Gastroesophageal sphincter (tissue), 3 donors: ENCODE results near the gene ITGA11.

ENCODE experiments used
- CTCF ChIP-seq, 4 experiments: fragments of 200-600 bp in 2 of 4; fragments of 450-650 bp in 2 of 4; sonication (generic) in 1 of 4; IDR thresholded peaks; one replicate each; pipeline ENCODE4 v1.5.1; 2017 to 2019; ENCODE audit warnings: antibody characterized with exemption in 4 of 4, mild to moderate bottlenecking in 2 of 4, moderate library complexity in 2 of 4
- POLR2A ChIP-seq, 2 donors: fragments of 450-650 bp; IDR thresholded peaks; one replicate each; pipeline ENCODE4 v1.6.1; 2017; ENCODE audit warnings: antibody characterized with exemption in 2 of 2, mild to moderate bottlenecking in 2 of 2, moderate library complexity in 1 of 2

DNA sequence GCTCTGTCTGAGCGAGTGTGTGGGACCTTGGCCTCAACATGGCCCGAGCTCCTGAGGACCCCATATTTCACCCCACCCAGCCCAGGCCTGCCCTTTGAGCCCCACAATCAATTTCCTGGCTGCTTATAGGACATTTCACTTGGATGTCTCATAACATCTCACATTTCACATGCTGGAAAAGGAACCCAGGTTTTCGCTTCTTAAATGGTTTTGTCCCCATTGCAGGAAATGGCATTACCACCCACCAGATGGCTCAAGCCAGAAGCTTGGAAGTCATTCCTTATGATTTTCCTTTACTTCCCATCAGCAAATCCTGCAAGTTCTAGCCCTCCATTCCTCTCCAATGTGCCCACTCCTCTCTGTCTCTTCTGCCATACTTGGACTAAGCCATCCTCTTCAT, 14.9 kb downstream of the ITGA11 start:
- TF ChIP-seq POLR2A (IDR thresholded peaks at IDR 0.05), result no peak
- no peak for TF ChIP-seq CTCF (IDR thresholded peaks at IDR 0.05)
